ENCODE measurements around the gene GDNF.
A peak's percentile ranks its signal among the peaks of the same experiment; 100 is the strongest.

Gene GDNF

DNA sequence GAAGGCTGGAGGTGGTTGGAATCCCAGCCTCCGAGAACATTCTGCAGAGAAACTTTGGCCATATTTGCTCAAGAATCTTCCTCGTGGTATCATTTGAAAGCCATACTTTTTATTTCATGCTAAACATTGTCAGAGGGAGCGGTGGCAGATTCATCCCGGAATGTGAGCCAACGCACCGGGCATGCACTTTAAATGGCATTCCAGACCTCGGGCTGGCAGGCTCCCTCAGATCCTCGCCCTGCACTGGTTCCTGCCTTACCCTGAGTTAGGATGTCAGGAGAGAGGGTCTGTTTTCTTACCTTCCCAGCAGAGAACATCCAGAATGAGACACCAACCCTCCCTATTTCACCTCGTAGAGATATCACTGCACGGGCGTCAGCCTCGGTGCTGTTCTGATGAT lies 33.8 kb downstream of the GDNF start:
- no peak for ATAC-seq
- TF ChIP-seq, protein P1, sequence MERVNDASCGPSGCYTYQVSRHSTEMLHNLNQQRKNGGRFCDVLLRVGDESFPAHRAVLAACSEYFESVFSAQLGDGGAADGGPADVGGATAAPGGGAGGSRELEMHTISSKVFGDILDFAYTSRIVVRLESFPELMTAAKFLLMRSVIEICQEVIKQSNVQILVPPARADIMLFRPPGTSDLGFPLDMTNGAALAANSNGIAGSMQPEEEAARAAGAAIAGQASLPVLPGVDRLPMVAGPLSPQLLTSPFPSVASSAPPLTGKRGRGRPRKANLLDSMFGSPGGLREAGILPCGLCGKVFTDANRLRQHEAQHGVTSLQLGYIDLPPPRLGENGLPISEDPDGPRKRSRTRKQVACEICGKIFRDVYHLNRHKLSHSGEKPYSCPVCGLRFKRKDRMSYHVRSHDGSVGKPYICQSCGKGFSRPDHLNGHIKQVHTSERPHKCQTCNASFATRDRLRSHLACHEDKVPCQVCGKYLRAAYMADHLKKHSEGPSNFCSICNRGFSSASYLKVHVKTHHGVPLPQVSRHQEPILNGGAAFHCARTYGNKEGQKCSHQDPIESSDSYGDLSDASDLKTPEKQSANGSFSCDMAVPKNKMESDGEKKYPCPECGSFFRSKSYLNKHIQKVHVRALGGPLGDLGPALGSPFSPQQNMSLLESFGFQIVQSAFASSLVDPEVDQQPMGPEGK (CRISPR knock-in tag; IDR thresholded peaks at IDR 0.05; ENCODE audit: borderline replicate concordance): no peak
- TF ChIP-seq TOX (CRISPR knock-in tag; IDR thresholded peaks at IDR 0.05; ENCODE audit: borderline replicate concordance) (no peak), RARB (CRISPR knock-in tag; IDR thresholded peaks at IDR 0.05) (no peak), OSR1 (CRISPR knock-in tag; IDR thresholded peaks at IDR 0.05) (no peak), ZC3H10 (CRISPR knock-in tag; IDR thresholded peaks at IDR 0.05) (no peak), ISL1 (CRISPR knock-in tag; IDR thresholded peaks at IDR 0.05) (no peak), TCF4 (CRISPR knock-in tag; IDR thresholded peaks at IDR 0.05; ENCODE audit: borderline replicate concordance) (no peak), BACH2 (CRISPR knock-in tag; IDR thresholded peaks at IDR 0.05; ENCODE audit: borderline replicate concordance) (no peak), PPARA (CRISPR knock-in tag; IDR thresholded peaks at IDR 0.05; ENCODE audit: borderline replicate concordance) (no peak), ARNTL (CRISPR knock-in tag; IDR thresholded peaks at IDR 0.05; ENCODE audit: borderline replicate concordance, low read depth) (no peak), CSDC2 (CRISPR knock-in tag; IDR thresholded peaks at IDR 0.05) (no peak), SNAI2 (CRISPR knock-in tag; IDR thresholded peaks at IDR 0.05) (no peak), ZFP30 (CRISPR knock-in tag; IDR thresholded peaks at IDR 0.05) (no peak), ZFP3 (CRISPR knock-in tag; IDR thresholded peaks at IDR 0.05) (no peak)
- TF ChIP-seq, protein P2, sequence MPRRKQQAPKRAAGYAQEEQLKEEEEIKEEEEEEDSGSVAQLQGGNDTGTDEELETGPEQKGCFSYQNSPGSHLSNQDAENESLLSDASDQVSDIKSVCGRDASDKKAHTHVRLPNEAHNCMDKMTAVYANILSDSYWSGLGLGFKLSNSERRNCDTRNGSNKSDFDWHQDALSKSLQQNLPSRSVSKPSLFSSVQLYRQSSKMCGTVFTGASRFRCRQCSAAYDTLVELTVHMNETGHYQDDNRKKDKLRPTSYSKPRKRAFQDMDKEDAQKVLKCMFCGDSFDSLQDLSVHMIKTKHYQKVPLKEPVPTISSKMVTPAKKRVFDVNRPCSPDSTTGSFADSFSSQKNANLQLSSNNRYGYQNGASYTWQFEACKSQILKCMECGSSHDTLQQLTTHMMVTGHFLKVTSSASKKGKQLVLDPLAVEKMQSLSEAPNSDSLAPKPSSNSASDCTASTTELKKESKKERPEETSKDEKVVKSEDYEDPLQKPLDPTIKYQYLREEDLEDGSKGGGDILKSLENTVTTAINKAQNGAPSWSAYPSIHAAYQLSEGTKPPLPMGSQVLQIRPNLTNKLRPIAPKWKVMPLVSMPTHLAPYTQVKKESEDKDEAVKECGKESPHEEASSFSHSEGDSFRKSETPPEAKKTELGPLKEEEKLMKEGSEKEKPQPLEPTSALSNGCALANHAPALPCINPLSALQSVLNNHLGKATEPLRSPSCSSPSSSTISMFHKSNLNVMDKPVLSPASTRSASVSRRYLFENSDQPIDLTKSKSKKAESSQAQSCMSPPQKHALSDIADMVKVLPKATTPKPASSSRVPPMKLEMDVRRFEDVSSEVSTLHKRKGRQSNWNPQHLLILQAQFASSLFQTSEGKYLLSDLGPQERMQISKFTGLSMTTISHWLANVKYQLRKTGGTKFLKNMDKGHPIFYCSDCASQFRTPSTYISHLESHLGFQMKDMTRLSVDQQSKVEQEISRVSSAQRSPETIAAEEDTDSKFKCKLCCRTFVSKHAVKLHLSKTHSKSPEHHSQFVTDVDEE (CRISPR knock-in tag; IDR thresholded peaks at IDR 0.05): no peak

DNA sequence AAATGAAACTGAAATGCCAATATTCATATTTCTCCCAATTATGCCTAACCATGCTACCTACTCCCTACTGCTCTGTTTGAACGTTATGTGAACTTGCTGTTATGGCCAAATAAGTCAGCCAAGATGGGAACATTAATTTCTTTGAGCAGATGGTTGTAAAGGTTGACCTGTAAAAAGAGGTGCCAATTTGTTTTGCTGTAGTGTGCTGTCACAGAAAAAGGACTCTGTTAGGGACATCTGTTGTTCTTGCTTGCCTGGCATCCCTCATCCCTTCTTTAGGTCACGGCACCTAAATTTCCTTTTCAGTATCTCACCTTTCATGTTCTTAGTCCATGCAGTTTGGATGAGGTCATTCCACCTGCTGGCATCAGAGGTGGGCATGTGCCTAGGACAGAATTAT lies 35.4 kb downstream of the GDNF start:
- no peak for ATAC-seq
- TF ChIP-seq ISL1 (CRISPR knock-in tag; IDR thresholded peaks at IDR 0.05) (no peak), TCF4 (CRISPR knock-in tag; IDR thresholded peaks at IDR 0.05; ENCODE audit: borderline replicate concordance) (no peak), ZFP30 (CRISPR knock-in tag; IDR thresholded peaks at IDR 0.05) (no peak), PPARA (CRISPR knock-in tag; IDR thresholded peaks at IDR 0.05; ENCODE audit: borderline replicate concordance) (no peak), TOX (CRISPR knock-in tag; IDR thresholded peaks at IDR 0.05; ENCODE audit: borderline replicate concordance) (no peak), CSDC2 (CRISPR knock-in tag; IDR thresholded peaks at IDR 0.05) (no peak)
- TF ChIP-seq, protein P1 (CRISPR knock-in tag; IDR thresholded peaks at IDR 0.05; ENCODE audit: borderline replicate concordance): no peak

DNA sequence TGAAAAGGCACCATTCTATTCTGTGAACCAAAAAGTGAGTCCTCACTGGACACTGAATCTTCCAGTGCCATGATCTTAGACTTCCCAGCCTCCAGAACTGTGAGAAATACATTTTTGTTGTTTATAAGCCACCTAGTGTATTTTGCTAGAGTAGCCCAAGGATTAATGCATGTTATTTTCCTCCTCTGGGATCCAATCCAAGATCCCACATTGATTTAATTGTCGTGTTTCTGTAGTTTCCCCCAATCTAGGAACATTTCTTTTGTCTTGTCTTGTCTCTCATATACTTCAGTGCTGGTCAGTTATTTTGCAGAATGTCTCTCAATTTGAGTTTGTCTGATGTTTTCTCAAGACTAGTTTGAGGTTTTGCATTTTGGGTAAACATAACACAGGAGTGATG lies 36.4 kb downstream of the GDNF start:
- ATAC-seq: peak; percentile 63
- TF ChIP-seq SNAI2 (CRISPR knock-in tag; IDR thresholded peaks at IDR 0.05) (no peak), OSR1 (CRISPR knock-in tag; IDR thresholded peaks at IDR 0.05) (no peak)

DNA sequence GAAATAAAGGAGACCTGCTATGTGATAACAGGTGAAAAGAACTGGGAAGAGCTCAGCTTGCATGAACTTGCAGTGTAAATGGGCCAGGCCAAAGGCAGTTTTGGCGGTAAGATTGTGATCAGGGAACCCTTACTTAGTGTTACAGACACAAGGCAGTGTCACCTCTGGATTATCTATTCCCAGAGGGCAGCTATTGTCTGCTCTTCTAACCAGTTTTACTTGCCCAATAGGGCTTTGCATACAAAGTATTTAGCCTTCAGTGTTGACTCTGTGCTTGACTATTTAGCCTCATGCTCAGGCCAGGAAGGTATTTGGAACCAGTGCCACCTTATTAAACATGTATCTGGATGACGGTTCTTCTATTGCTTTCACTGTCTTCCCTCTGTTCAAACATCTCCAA lies 38.3 kb downstream of the GDNF start:
- TF ChIP-seq ZNF565 (CRISPR knock-in tag; conservative IDR thresholded peaks at IDR 0.05; ENCODE audit: low read depth) (no peak), SNAI2 (CRISPR knock-in tag; IDR thresholded peaks at IDR 0.05) (no peak), PPARA (CRISPR knock-in tag; IDR thresholded peaks at IDR 0.05; ENCODE audit: borderline replicate concordance) (no peak), ESRRG (CRISPR knock-in tag; IDR thresholded peaks at IDR 0.05) (no peak), ZC3H10 (CRISPR knock-in tag; IDR thresholded peaks at IDR 0.05) (no peak), ZNF70 (CRISPR knock-in tag; IDR thresholded peaks at IDR 0.05) (no peak), GLIS3 (CRISPR knock-in tag; IDR thresholded peaks at IDR 0.05) (no peak), ARNTL (CRISPR knock-in tag; IDR thresholded peaks at IDR 0.05; ENCODE audit: borderline replicate concordance, low read depth) (no peak)
- TF ChIP-seq, protein P1 (CRISPR knock-in tag; IDR thresholded peaks at IDR 0.05; ENCODE audit: borderline replicate concordance): no peak
- TF ChIP-seq, protein P3, sequence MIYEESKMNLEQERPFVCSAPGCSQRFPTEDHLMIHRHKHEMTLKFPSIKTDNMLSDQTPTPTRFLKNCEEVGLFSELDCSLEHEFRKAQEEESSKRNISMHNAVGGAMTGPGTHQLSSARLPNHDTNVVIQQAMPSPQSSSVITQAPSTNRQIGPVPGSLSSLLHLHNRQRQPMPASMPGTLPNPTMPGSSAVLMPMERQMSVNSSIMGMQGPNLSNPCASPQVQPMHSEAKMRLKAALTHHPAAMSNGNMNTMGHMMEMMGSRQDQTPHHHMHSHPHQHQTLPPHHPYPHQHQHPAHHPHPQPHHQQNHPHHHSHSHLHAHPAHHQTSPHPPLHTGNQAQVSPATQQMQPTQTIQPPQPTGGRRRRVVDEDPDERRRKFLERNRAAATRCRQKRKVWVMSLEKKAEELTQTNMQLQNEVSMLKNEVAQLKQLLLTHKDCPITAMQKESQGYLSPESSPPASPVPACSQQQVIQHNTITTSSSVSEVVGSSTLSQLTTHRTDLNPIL (CRISPR knock-in tag; IDR thresholded peaks at IDR 0.05; ENCODE audit: low read depth): no peak

More for the DNA sequence above, 38.3 kb downstream of the GDNF start:
- no peak for ATAC-seq
